DND-41 (cell line): Measurements from ENCODE around the gene CHI3L2.

Experiments
- ATAC-seq: fragments of 200-7000 bp; cut with Tn5 transposase; 3 replicates; pipeline ENCODE4 v1.9.1; 2021; ENCODE audit warnings: low read depth; ENCODE audit not compliant: insufficient read depth
- DNase-seq: peaks from one replicate; pipeline ENCODE4 v3.0.0-alpha.2; 2020
- H2AFZ ChIP-seq: 2 replicates; pipeline ENCODE4 v1.6.0; 2012; ENCODE audit warnings: low read depth, low read length
- H3K27ac ChIP-seq: 2 replicates; pipeline ENCODE4 v1.5.1; 2012; ENCODE audit warnings: low read length, inconsistent platforms
- H3K27me3 ChIP-seq: fragments of 200-600 bp; sonication (generic); 2 replicates; pipeline ENCODE4 v1.6.0; 2012; ENCODE audit warnings: low read length, mild to moderate bottlenecking, inconsistent platforms; ENCODE audit not compliant: insufficient read depth, poor library complexity
- H3K36me3 ChIP-seq: 2 replicates; pipeline ENCODE4 v1.5.1; 2012; ENCODE audit warnings: low read length, inconsistent platforms; ENCODE audit not compliant: insufficient read depth
- H3K4me1 ChIP-seq: 2 replicates; pipeline ENCODE4 v1.5.1; 2012; ENCODE audit warnings: mild to moderate bottlenecking, low read length; ENCODE audit not compliant: insufficient read depth
- H3K4me2 ChIP-seq: 2 replicates; pipeline ENCODE4 v1.6.0; 2012; ENCODE audit warnings: mild to moderate bottlenecking, moderate library complexity, low read length, inconsistent platforms; ENCODE audit not compliant: insufficient read depth
- H3K4me3 ChIP-seq, 2 experiments: fragments of 200-600 bp in 1 of 2; shearing (Covaris generic) in 1 of 2; 2 replicates each; pipeline ENCODE4 v1.5.1; 2012 to 2016; ENCODE audit warnings: inconsistent platforms in 2 of 2, low read length in 2 of 2, mild to moderate bottlenecking in 2 of 2, low read depth in 1 of 2, moderate library complexity in 1 of 2
- H3K79me2 ChIP-seq: 2 replicates; pipeline ENCODE4 v1.6.0; 2012; ENCODE audit warnings: low read length, inconsistent platforms; ENCODE audit not compliant: insufficient read depth
- H3K9ac ChIP-seq: 2 replicates; pipeline ENCODE4 v1.6.0; 2012; ENCODE audit warnings: low read depth, mild to moderate bottlenecking, inconsistent platforms, low read length, moderate library complexity
- H3K9me3 ChIP-seq: 2 replicates; pipeline ENCODE4 v1.5.1; 2012; ENCODE audit warnings: low read length, moderate library complexity, mild to moderate bottlenecking, inconsistent platforms; ENCODE audit not compliant: insufficient read depth, severe bottlenecking
- H4K20me1 ChIP-seq: 2 replicates; pipeline ENCODE4 v1.6.0; 2012; ENCODE audit warnings: low read length; ENCODE audit not compliant: insufficient read depth
- EZH2 ChIP-seq: IDR thresholded peaks from 3 replicates; pipeline ENCODE4 v1.6.1; 2012; ENCODE audit warnings: borderline replicate concordance, low read depth, mild to moderate bottlenecking, moderate library complexity, low read length, inconsistent platforms; ENCODE audit not compliant: severe bottlenecking
- TF ChIP-seq, protein P1 (sequence below): IDR thresholded peaks from 2 replicates; pipeline ENCODE4 v1.5.1; 2012; ENCODE audit warnings: borderline replicate concordance, low read length, moderate library complexity, mild to moderate bottlenecking; ENCODE audit not compliant: poor library complexity, severe bottlenecking; ENCODE audit errors: extremely low read depth

The CHI3L2 gene

DNA sequence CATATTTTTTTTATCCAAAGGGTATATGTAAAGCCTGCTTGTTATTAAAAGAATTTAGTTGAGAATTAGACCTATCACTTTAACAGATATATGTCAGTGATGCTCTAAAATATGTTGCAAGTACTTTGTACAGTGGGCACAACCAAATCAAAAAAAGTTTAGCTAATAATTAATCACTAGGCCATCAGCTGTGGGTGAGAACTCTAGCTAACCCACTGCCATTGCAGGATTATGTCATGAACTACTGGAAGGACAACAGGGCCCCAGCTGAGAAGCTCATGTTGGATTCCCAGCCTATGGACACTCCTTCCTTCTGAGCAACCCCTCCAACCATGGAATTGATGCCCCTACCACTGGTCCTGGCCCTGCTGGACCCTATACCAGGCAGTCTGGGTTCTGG is 56.3 kb downstream of the CHI3L2 start:
- DNase-seq, result no peak
- H3K79me2 ChIP-seq, result no peaks in the 10 kb centered on the region
- no peak for ATAC-seq
- H4K20me1 ChIP-seq, result no peaks in the 10 kb centered on the region
- no peaks in the 10 kb centered on the region for H3K4me1 ChIP-seq
- no peak overlapping the region for H3K9ac ChIP-seq
- no peak overlapping the region for H3K4me2 ChIP-seq
- H3K4me3 ChIP-seq, result no peak overlapping the region
- no peaks in the 10 kb centered on the region for H3K27me3 ChIP-seq
- H2AFZ ChIP-seq, result no peak overlapping the region
- TF ChIP-seq EZH2, result no peak
- TF ChIP-seq, protein P1, sequence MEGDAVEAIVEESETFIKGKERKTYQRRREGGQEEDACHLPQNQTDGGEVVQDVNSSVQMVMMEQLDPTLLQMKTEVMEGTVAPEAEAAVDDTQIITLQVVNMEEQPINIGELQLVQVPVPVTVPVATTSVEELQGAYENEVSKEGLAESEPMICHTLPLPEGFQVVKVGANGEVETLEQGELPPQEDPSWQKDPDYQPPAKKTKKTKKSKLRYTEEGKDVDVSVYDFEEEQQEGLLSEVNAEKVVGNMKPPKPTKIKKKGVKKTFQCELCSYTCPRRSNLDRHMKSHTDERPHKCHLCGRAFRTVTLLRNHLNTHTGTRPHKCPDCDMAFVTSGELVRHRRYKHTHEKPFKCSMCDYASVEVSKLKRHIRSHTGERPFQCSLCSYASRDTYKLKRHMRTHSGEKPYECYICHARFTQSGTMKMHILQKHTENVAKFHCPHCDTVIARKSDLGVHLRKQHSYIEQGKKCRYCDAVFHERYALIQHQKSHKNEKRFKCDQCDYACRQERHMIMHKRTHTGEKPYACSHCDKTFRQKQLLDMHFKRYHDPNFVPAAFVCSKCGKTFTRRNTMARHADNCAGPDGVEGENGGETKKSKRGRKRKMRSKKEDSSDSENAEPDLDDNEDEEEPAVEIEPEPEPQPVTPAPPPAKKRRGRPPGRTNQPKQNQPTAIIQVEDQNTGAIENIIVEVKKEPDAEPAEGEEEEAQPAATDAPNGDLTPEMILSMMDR, result no peak
- H3K36me3 ChIP-seq, result no peaks in the 10 kb centered on the region
- H3K27ac ChIP-seq, result no peak overlapping the region
- H3K9me3 ChIP-seq, result no peaks in the 10 kb centered on the region

DNA sequence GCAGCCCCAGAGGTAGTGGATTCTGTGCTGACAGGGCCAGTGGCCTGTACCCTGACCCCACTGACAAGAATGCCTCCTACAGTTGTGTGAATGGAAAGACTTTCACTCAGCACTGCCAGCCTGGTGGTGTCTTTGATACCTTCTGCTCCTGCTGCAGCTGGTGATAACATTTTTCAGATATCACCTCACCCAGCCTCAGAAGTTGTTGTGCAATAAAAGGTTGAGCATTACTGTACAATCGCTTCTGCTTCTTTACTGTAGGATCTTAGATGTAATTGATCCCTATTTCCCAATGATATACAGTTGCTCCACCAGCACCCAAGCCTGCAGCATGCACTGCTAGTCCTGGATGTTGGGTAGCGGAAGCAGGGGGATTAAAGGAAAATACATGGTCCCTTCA is 58.4 kb downstream of the CHI3L2 start:
- ATAC-seq (no peak), DNase-seq (no peak)
- no peaks in the 10 kb centered on the region for H3K27me3 ChIP-seq
- no peak overlapping the region for H3K9ac ChIP-seq
- TF ChIP-seq, protein P1, result no peak
- no peak for TF ChIP-seq EZH2
- H2AFZ ChIP-seq, result no peak overlapping the region
- H3K9me3 ChIP-seq, result no peaks in the 10 kb centered on the region
- H3K4me2 ChIP-seq, result no peak overlapping the region
- H3K27ac ChIP-seq, result no peak overlapping the region
- H3K36me3 ChIP-seq, result no peaks in the 10 kb centered on the region
- H3K79me2 ChIP-seq, result no peaks in the 10 kb centered on the region
- no peak overlapping the region for H3K4me3 ChIP-seq
- no peaks in the 10 kb centered on the region for H4K20me1 ChIP-seq
- H3K4me1 ChIP-seq, result no peaks in the 10 kb centered on the region

DNA sequence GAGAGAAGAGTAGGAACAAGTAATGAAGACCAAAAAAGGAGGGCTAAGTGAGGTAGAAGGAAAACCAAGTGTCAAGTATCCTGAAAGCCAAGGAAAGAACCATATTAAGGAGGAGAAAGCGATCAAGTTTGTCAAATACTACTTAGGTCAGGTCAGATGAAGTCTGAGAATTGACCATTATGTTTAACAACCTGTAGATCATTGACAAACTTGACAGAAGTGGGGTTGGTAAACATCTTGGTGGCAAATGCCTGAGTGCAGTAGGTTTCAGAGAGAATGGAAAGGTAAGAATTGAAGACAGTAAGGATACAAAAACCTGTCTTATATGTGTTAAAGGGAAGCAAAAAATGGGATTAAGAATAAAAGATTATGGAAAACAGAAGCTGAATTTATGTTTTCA is 59.4 kb downstream of the CHI3L2 start:
- no peaks in the 10 kb centered on the region for H4K20me1 ChIP-seq
- H3K27ac ChIP-seq, result no peak overlapping the region
- no peaks in the 10 kb centered on the region for H3K9me3 ChIP-seq
- no peak overlapping the region for H3K9ac ChIP-seq
- TF ChIP-seq, protein P1, result no peak
- TF ChIP-seq EZH2, result no peak
- ATAC-seq (no peak), DNase-seq (no peak)
- no peak overlapping the region for H2AFZ ChIP-seq
- H3K4me2 ChIP-seq, result no peak overlapping the region
- no peaks in the 10 kb centered on the region for H3K36me3 ChIP-seq
- no peaks in the 10 kb centered on the region for H3K4me1 ChIP-seq
- no peak overlapping the region for H3K4me3 ChIP-seq
- H3K27me3 ChIP-seq, result no peaks in the 10 kb centered on the region
- no peaks in the 10 kb centered on the region for H3K79me2 ChIP-seq

DNA sequence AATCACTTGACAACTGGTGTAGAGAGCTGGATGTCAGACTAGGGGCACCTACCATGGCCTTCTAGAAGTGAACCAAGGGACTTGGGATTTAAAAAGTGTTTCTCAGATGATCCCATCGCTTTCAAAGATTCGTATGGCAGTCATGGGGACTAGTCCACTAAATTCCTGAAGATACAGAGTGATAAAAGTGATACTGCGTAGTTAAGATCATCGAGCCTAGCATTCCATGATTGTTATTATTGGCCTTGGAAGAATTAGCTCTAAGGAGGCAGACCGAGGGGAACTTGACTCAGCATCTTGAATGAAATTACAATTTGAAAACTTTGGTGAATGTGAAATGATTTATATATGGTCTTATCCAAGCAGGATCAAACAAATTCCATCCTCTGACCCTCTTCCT is 61.9 kb downstream of the CHI3L2 start:
- DNase-seq (no peak), ATAC-seq (no peak)
- H3K4me1 ChIP-seq, result peaks cover 9% of the 10 kb centered on the region
- no peaks in the 10 kb centered on the region for H3K36me3 ChIP-seq
- H2AFZ ChIP-seq, result no peak overlapping the region
- H3K4me2 ChIP-seq, result no peak overlapping the region
- no peaks in the 10 kb centered on the region for H3K79me2 ChIP-seq
- H3K27ac ChIP-seq, result no peak overlapping the region
- no peak overlapping the region for H3K4me3 ChIP-seq
- no peaks in the 10 kb centered on the region for H3K27me3 ChIP-seq
- H3K9ac ChIP-seq, result no peak overlapping the region
- TF ChIP-seq EZH2, result no peak
- TF ChIP-seq, protein P1, result no peak
- H3K9me3 ChIP-seq, result no peaks in the 10 kb centered on the region
- no peaks in the 10 kb centered on the region for H4K20me1 ChIP-seq
